Liver (tissue), 3 donors: ENCODE measurements around the gene ANO8.

Experiments
- ATF3 ChIP-seq: IDR thresholded peaks from 2 replicates; pipeline ENCODE4 v1.6.1; 2016; ENCODE audit warnings: antibody characterized with exemption
- CTCF ChIP-seq: fragments of 150-350 bp; IDR thresholded peaks from 2 replicates; pipeline ENCODE4 v1.5.1; 2017; ENCODE audit warnings: improper control_type of control experiment, low read depth, low read length; ENCODE audit not compliant: missing input control
- EGR1 ChIP-seq, 2 donors: IDR thresholded peaks; 2 replicates each; pipeline ENCODE4 v1.6.1; 2016 to 2018; ENCODE audit warnings: antibody characterized with exemption in 2 of 2, low read depth in 2 of 2
- FOXA1 ChIP-seq: IDR thresholded peaks from 2 replicates; pipeline ENCODE4 v1.6.1; 2016; ENCODE audit warnings: antibody characterized with exemption
- HNF4G ChIP-seq: IDR thresholded peaks from 2 replicates; pipeline ENCODE4 v1.6.1; 2016; ENCODE audit warnings: antibody characterized with exemption
- MAX ChIP-seq: IDR thresholded peaks from 2 replicates; pipeline ENCODE4 v1.6.1; 2016; ENCODE audit warnings: antibody characterized with exemption
- RAD21 ChIP-seq, 2 donors: IDR thresholded peaks; 2 replicates each; pipeline ENCODE4 v1.6.1; 2016; ENCODE audit warnings: antibody characterized with exemption in 2 of 2, mild to moderate bottlenecking in 2 of 2
- REST ChIP-seq: IDR thresholded peaks from 2 replicates; pipeline ENCODE4 v1.6.1; 2016; ENCODE audit warnings: antibody characterized with exemption, mild to moderate bottlenecking
- RXRA ChIP-seq, 2 donors: IDR thresholded peaks; 2 replicates each; pipeline ENCODE4 v1.6.1; 2017 to 2018; ENCODE audit warnings: antibody characterized with exemption in 2 of 2, mild to moderate bottlenecking in 1 of 2
- SP1 ChIP-seq: IDR thresholded peaks from 2 replicates; pipeline ENCODE4 v1.6.1; 2018; ENCODE audit warnings: antibody characterized with exemption, mild to moderate bottlenecking
- TAF1 ChIP-seq: conservative IDR thresholded peaks from 2 replicates; pipeline ENCODE4 v1.6.1; 2016; ENCODE audit warnings: antibody characterized with exemption, mild to moderate bottlenecking
- YY1 ChIP-seq: IDR thresholded peaks from 2 replicates; pipeline ENCODE4 v1.6.1; 2016; ENCODE audit warnings: antibody characterized with exemption, mild to moderate bottlenecking
- ZBTB33 ChIP-seq: IDR thresholded peaks from 2 replicates; pipeline ENCODE4 v1.6.1; 2016; ENCODE audit warnings: antibody characterized with exemption
- donor health status: healthy.
- donor health status: healthy.

- TF ChIP-seq RXRA (IDR thresholded peaks at IDR 0.05) (no peak), CTCF (no peak), YY1 (no peak), HNF4G (no peak), TAF1 (no peak), MAX (no peak), FOXA1 (no peak), ATF3 (no peak), SP1 (no peak), REST (no peak), ZBTB33 (no peak), EGR1 (IDR thresholded peaks at IDR 0.05; ENCODE audit: low read depth in 2 of 2) (no peak), RAD21 (IDR thresholded peaks at IDR 0.05) (no peak)
Observed at GRCh38 chr19:17352608-17353280, 18.1 kb upstream of the ANO8 start.
